ENCODE measurements around the gene BST1. TPM values are rescaled to one million over a fixed set of nuclear protein-coding genes. Genes with fewer than 3 reads are reported as not detected.

The BST1 gene
- total and polyA plus RNA-seq, 2 donors (not counting 3 experiments of a cell fraction or from before 2014, with no cell fraction given): 10.7 to 14.0 TPM

DNA sequence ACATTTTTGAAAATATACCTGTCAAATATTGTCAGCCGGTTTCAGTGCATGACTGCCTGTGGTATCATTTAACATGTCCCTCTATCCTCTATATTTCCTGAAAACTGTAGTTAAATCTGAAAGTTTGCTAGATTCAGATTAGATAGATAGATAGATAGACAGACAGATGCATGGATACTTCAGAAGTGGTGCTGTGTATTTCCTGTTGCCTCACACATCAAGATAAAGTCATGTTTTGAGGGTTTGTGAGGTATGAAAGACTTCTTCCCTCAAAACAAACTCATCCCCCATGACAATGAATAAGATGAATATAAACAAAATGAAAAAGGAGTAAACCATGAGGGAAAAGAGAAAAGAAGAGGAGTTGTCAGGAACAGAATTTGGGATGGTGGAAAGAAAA, 6.0 kb upstream of the BST1 start:
- Histone ChIP-seq H3K27ac (ENCODE audit: insufficient read depth, low read depth, low read length) (no peak overlapping the region), H2AFZ (ENCODE audit: low read depth, low read length) (no peak overlapping the region), H3K9ac (replicated peaks; ENCODE audit: extremely low read depth, insufficient read depth, low read length) (no peak overlapping the region), H3K27me3 (ENCODE audit: control insufficient read depth in 2 of 2, insufficient read depth in 2 of 2, low read length in 2 of 2) (no peaks in the 10 kb centered on the region), H3K9me3 (replicated peaks; ENCODE audit: control insufficient read depth, insufficient read depth, low read length) (no peaks in the 10 kb centered on the region), H3K36me3 (ENCODE audit: control insufficient read depth in 2 of 2, extremely low read depth in 1 of 2, insufficient read depth in 2 of 2, low read length in 2 of 2) (no peaks in the 10 kb centered on the region), H3K9me1 (replicated peaks; ENCODE audit: control insufficient read depth, extremely low read depth, insufficient read depth, low read length) (no peaks in the 10 kb centered on the region), H3K79me2 (ENCODE audit: control insufficient read depth, insufficient read depth, low read length) (no peaks in the 10 kb centered on the region), H4K20me1 (replicated peaks; ENCODE audit: control insufficient read depth, extremely low read depth, insufficient read depth, low read length) (no peaks in the 10 kb centered on the region), H3K4me1 (ENCODE audit: control insufficient read depth, extremely low read depth, insufficient read depth, low read length) (peaks cover 11% of the 10 kb centered on the region), H3K4me2 (ENCODE audit: insufficient read depth, low read length) (no peak overlapping the region), H3K4me3 (replicated peaks in 1 of 3; ENCODE audit: insufficient read depth in 1 of 3, low read depth in 1 of 3, low read length in 3 of 3) (no peak overlapping the region)
- TF ChIP-seq MYC (IDR thresholded peaks at IDR 0.05; ENCODE audit: low read depth, low read length): no peak
- TF ChIP-seq, protein P1, sequence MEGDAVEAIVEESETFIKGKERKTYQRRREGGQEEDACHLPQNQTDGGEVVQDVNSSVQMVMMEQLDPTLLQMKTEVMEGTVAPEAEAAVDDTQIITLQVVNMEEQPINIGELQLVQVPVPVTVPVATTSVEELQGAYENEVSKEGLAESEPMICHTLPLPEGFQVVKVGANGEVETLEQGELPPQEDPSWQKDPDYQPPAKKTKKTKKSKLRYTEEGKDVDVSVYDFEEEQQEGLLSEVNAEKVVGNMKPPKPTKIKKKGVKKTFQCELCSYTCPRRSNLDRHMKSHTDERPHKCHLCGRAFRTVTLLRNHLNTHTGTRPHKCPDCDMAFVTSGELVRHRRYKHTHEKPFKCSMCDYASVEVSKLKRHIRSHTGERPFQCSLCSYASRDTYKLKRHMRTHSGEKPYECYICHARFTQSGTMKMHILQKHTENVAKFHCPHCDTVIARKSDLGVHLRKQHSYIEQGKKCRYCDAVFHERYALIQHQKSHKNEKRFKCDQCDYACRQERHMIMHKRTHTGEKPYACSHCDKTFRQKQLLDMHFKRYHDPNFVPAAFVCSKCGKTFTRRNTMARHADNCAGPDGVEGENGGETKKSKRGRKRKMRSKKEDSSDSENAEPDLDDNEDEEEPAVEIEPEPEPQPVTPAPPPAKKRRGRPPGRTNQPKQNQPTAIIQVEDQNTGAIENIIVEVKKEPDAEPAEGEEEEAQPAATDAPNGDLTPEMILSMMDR (IDR thresholded peaks at IDR 0.05; ENCODE audit: extremely low read depth in 1 of 2, insufficient read depth in 1 of 2, low read depth in 1 of 2, low read length in 2 of 2): no peak
- no peak for TF ChIP-seq POLR2A (IDR thresholded peaks at IDR 0.05; ENCODE audit: low read depth, low read length)
- no peak for TF ChIP-seq FOS (IDR thresholded peaks at IDR 0.05; ENCODE audit: borderline replicate concordance, insufficient read depth, low read length)
- no peak for TF ChIP-seq POLR2AphosphoS5 (IDR thresholded peaks at IDR 0.05; ENCODE audit: insufficient read depth, low read depth, low read length)
- no peak for TF ChIP-seq JUN (IDR thresholded peaks at IDR 0.05; ENCODE audit: borderline replicate concordance, insufficient read depth, insufficient read length, low read depth)
- no peak for TF ChIP-seq GATA2 (IDR thresholded peaks at IDR 0.05; ENCODE audit: insufficient read depth, insufficient read length, low read depth, low read length)
- TF ChIP-seq, protein P2, sequence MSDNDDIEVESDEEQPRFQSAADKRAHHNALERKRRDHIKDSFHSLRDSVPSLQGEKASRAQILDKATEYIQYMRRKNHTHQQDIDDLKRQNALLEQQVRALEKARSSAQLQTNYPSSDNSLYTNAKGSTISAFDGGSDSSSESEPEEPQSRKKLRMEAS (IDR thresholded peaks at IDR 0.05; ENCODE audit: insufficient read depth, insufficient read length): no peak
- TF ChIP-seq EZH2 (IDR thresholded peaks at IDR 0.05; ENCODE audit: borderline replicate concordance, low read depth, low read length, severe bottlenecking): no peak
- ChIA-PET CTCF (no interaction called here), POLR2A (no interaction called here)
- DNase-seq (ENCODE audit: low read depth, low spot score) (no peak), FAIRE-seq (no peak)
- intact Hi-C loops (cut with micrococcal nuclease): no loop called here
- no TSS peak for BruUV-seq (replicated peaks)
- dilution Hi-C loops (cut with MboI; ENCODE audit: extremely low pct_ligation_motif_present, low sequenced_read_pairs): no loop called here
